HG03575 (cell line): ENCODE measurements around the gene MCF2.
A peak's percentile ranks its signal among the peaks of the same experiment; 100 is the strongest.

Source experiments
- ATAC-seq: cut with Tn5 transposase; IDR thresholded peaks from one replicate; pipeline ENCODE4 v1.9.1; 2021; ENCODE audit not compliant: unreplicated experiment, insufficient number of reproducible peaks, low FRiP score; ENCODE audit errors: extremely low read depth

MCF2 gene

GRCh38 chrX:139642241-139642927 is 65.6 kb downstream of the MCF2 start:
- no peak for ATAC-seq

GRCh38 chrX:139640259-139640658 is 67.7 kb downstream of the MCF2 start:
- no peak for ATAC-seq

- no peak for ATAC-seq
These were observed 68.7 kb downstream of the MCF2 start for GRCh38 chrX:139639253-139639652.

- no peak for ATAC-seq
These were observed 107.9 kb downstream of the MCF2 start for GRCh38 chrX:139600105-139600504.

- ATAC-seq, result no peak
These were observed 111.9 kb downstream of the MCF2 start for GRCh38 chrX:139596068-139596467.

- no peak for ATAC-seq
These were observed 122.4 kb downstream of the MCF2 start for GRCh38 chrX:139585613-139586012.

GRCh38 chrX:139581068-139581467 is 126.9 kb downstream of the MCF2 start:
- ATAC-seq, result no peak

- ATAC-seq, result no peak
These were observed 141.0 kb downstream of the MCF2 start for GRCh38 chrX:139566981-139567380.

- ATAC-seq, result no peak
These were observed 144.7 kb downstream of the MCF2 start for GRCh38 chrX:139563251-139563650.

GRCh38 chrX:139560221-139560620 is 147.7 kb downstream of the MCF2 start:
- no peak for ATAC-seq

GRCh38 chrX:139559383-139560042 is 148.5 kb downstream of the MCF2 start:
- peak; percentile 91 for ATAC-seq

GRCh38 chrX:139554991-139555675 is 152.8 kb downstream of the MCF2 start:
- ATAC-seq, result no peak

GRCh38 chrX:139554376-139554775 is 153.6 kb downstream of the MCF2 start:
- ATAC-seq, result peak; percentile 15

- no peak for ATAC-seq
These were observed 163.4 kb downstream of the MCF2 start for GRCh38 chrX:139544591-139544990.

- ATAC-seq, result no peak
These were observed 164.0 kb downstream of the MCF2 start for GRCh38 chrX:139543920-139544319.

- no peak for ATAC-seq
These were observed 165.3 kb downstream of the MCF2 start for GRCh38 chrX:139542652-139543051.

GRCh38 chrX:139538907-139539790 is 168.8 kb downstream of the MCF2 start:
- no peak for ATAC-seq

GRCh38 chrX:139533444-139533843 is 174.5 kb downstream of the MCF2 start:
- no peak for ATAC-seq

- no peak for ATAC-seq
These were observed 175.1 kb downstream of the MCF2 start for GRCh38 chrX:139532834-139533233.
